Spleen (tissue), 11 donors: ENCODE data around the gene PRPF8. TPM values are rescaled to one million over a fixed set of nuclear protein-coding genes. Genes with fewer than 3 reads are reported as not detected.

Source experiments
- DNase-seq: peaks from one replicate; pipeline ENCODE4 v3.0.0-alpha.2; 2020
- H3K27ac ChIP-seq, 8 donors: fragments of 200-600 bp; sonication (generic) in 7 of 8; 1 replicate in 4 of 8; 2 replicates in 4 of 8; pipeline versions ENCODE4 v1.5.0 to v1.8.0; 2016 to 2021; ENCODE audit warnings: inconsistent platforms in 4 of 8, mild to moderate bottlenecking in 4 of 8, moderate library complexity in 1 of 8
- H3K27me3 ChIP-seq, 7 donors: fragments of 200-600 bp; sonication (generic) in 6 of 7; replicated peaks in 1 of 7; 1 replicate in 4 of 7; 2 replicates in 3 of 7; pipeline versions ENCODE4 v1.5.0 to v1.8.0; 2016 to 2021; ENCODE audit warnings: inconsistent platforms in 3 of 7, mild to moderate bottlenecking in 1 of 7
- H3K36me3 ChIP-seq, 6 donors: fragments of 200-600 bp; sonication (generic) in 5 of 6; 1 replicate in 4 of 6; 2 replicates in 2 of 6; pipeline versions ENCODE4 v1.5.0 to v1.8.0; 2016 to 2021; ENCODE audit warnings: inconsistent platforms in 2 of 6
- H3K4me1 ChIP-seq, 6 donors: fragments of 200-600 bp; sonication (generic) in 5 of 6; 1 replicate in 3 of 6; 2 replicates in 3 of 6; pipeline versions ENCODE4 v1.5.0 to v1.8.0; 2016 to 2021; ENCODE audit warnings: inconsistent platforms in 3 of 6
- H3K4me3 ChIP-seq, 8 donors: fragments of 200-600 bp; sonication (generic) in 7 of 8; 1 replicate in 4 of 8; 2 replicates in 4 of 8; pipeline versions ENCODE4 v1.5.0 to v1.8.0; 2016 to 2021; ENCODE audit warnings: inconsistent platforms in 4 of 8, mild to moderate bottlenecking in 4 of 8, moderate library complexity in 2 of 8
- H3K9me3 ChIP-seq, 8 donors: fragments of 200-600 bp; sonication (generic) in 7 of 8; 1 replicate in 4 of 8; 2 replicates in 4 of 8; pipeline versions ENCODE4 v1.5.0 to v1.8.0; 2016 to 2021; ENCODE audit warnings: inconsistent platforms in 4 of 8
- POLR2A ChIP-seq, 3 donors: fragments of 450-650 bp; IDR thresholded peaks; one replicate each; pipeline ENCODE4 v1.5.1; 2017; ENCODE audit warnings: antibody characterized with exemption in 3 of 3, mild to moderate bottlenecking in 1 of 3
- POLR2AphosphoS5 ChIP-seq, 3 donors: sonication (generic); formaldehyde crosslinking; IDR thresholded peaks; one replicate each; pipeline ENCODE4 v1.5.1; 2017; ENCODE audit warnings: antibody characterized with exemption in 3 of 3
- WGBS, 5 donors: extraction: QIAGEN DNeasy Blood & Tissue Kit in 3 of 5; methylation state at CpG; one replicate each; pipeline versions ENCODE4 v1.1.5 to v1.1.7; 2013 to 2018; 5-methylcytosine and 5-hydroxymethylcytosine counted together
- intact Hi-C: fragments of 100-400 bp; cut with DNase I; formaldehyde crosslinking; loops from one replicate; pipeline ENCODE4 v1.15.0; 2023; ENCODE audit warnings: low total_unique reads
- polyA plus RNA-seq, 3 donors: library from polyadenylated mRNA; stranded (reverse); fragments of 200-250 nt; gene quantifications; one replicate each; pipeline ENCODE4 v1.2.1, GENCODE V29; 2013
- total RNA-seq, 7 donors: library from RNA; depleted of rRNA in 3 of 7; stranded (reverse); fragments of >200 nt in 3 of 7; fragmentation: NEBNext Ultra II Directional in 4 of 7; extraction: Animal tissue kit (Norgen Biotek cat#: 25700) in 4 of 7; gene quantifications; one replicate each; pipeline versions ENCODE4 v1.1.0 to v1.2.1, GENCODE V29; 2016 to 2021
- TF ChIP-seq, protein P1 (sequence below), 11 experiments: fragments of 200-600 bp in 7 of 11; fragments of 450-650 bp in 4 of 11; sonication (generic) in 4 of 11; IDR thresholded peaks in 8 of 11; conservative IDR thresholded peaks in 3 of 11; 1 replicate in 7 of 11; 2 replicates in 4 of 11; pipeline versions ENCODE4 v1.4.0 to v1.8.0; 2016 to 2021; ENCODE audit warnings: antibody characterized with exemption in 11 of 11, inconsistent platforms in 4 of 11, mild to moderate bottlenecking in 1 of 11
- donor health status: healthy with polysubstance abuse.
- donor health status: DM: no; HTN: no; CAD: no; lungs with moderate emphysema.
- donor health status: DM: no; HTN: no; CAD: no.
- donor health status: Bipolar disorder and iron deficiency.
- donor health status: healthy.
- donor health status: DM: no; HTN: no; CAD: no.
- donor health status: DM: yes; HTN: yes; CAD: no.

PRPF8 gene
- total and polyA plus RNA-seq, 10 donors: 67.2 to 320 (median 239) TPM

DNA sequence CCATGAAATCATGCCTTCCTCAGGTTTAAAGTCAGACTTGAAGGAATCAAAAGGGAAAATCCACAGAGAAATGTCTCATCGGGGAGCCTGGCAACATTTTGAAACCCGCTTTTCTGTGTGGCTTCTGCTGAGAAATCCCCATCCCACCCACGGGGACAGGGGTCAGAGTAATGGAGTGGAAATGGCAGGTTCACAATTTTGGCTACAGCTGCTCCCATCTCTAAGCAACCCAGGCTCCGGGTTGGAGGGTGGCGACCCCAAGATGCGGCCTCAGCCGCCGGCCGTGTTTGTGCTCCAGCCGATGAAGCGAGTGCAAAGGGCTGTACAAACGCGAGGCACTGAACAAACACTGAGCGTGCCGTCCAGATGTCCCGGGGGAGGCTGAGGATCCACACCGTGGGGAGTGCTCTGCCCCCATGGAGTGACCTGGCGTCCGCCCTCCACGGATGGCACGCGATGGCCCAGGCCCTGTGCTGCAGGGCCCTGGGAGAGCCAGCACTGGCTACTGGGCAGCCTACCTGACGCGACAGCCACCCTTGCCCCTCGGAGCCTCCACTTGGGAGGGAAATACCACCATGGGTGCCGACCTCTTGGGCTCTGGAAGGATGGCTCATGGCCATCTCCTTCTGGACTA is 78.2 kb downstream of the PRPF8 start:
- no peak for DNase-seq
- H3K27me3 ChIP-seq: no peaks in the 10 kb centered on the region
- H3K36me3 ChIP-seq: peaks cover 0 to 87% (median 7%) of the 10 kb centered on the region in 6 donors
- peak overlapping the region; percentile 51 to 90 (median 82) for H3K27ac ChIP-seq
- 60 to 84% (median 81%) methylated on average over 3 to 26 of the region's 26 CpGs for WGBS, 5 donors
- H3K4me3 ChIP-seq: peak overlapping the region in 1 of 8 donors; percentile 15
- intact Hi-C loops: no loop called here
- H3K9me3 ChIP-seq: peaks cover 0 to 7% (median 2%) of the 10 kb centered on the region in 8 donors
- H3K4me1 ChIP-seq: peaks cover 17 to 72% (median 40%) of the 10 kb centered on the region in 6 donors
- TF ChIP-seq, protein P1, sequence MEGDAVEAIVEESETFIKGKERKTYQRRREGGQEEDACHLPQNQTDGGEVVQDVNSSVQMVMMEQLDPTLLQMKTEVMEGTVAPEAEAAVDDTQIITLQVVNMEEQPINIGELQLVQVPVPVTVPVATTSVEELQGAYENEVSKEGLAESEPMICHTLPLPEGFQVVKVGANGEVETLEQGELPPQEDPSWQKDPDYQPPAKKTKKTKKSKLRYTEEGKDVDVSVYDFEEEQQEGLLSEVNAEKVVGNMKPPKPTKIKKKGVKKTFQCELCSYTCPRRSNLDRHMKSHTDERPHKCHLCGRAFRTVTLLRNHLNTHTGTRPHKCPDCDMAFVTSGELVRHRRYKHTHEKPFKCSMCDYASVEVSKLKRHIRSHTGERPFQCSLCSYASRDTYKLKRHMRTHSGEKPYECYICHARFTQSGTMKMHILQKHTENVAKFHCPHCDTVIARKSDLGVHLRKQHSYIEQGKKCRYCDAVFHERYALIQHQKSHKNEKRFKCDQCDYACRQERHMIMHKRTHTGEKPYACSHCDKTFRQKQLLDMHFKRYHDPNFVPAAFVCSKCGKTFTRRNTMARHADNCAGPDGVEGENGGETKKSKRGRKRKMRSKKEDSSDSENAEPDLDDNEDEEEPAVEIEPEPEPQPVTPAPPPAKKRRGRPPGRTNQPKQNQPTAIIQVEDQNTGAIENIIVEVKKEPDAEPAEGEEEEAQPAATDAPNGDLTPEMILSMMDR (IDR thresholded peaks at IDR 0.05 in 8 of 11, conservative IDR thresholded peaks at IDR 0.05 in 3 of 11): no peak
- TF ChIP-seq POLR2A (IDR thresholded peaks at IDR 0.05): no peak
- peak in 2 of 3 donors; percentile 34 to 72 for TF ChIP-seq POLR2AphosphoS5 (IDR thresholded peaks at IDR 0.05)

DNA sequence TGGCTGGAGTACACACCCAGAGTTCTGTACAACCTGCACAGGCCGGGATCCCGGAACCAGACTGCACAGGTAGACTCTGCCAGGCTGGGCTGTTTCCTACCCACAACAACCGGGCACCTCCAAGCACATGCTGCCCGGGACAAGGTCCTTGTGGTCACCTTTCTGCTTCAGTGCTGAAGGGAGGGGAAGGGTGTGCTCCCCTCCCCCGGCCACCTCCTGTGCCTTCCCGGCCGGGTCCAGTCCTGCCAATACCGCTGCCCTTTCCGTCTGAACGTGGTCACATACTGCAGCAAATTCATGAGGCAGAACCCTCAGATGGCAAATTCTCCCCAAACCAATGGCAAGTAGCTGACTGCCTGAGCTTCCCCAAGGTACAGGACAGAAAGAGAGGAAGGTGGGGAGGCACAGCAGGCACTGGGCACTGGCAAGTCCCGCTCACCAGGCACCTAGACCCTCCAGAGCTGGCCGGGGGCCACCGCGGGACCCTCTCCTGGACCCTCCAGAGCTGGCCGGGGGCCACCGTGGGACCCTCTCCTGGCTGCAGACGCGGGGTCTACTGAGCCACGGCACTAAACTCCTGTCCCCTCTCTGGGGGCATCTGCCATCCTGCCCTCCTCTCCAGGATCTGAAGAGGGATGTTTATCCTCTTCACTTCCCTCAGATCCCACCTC is 78.9 kb downstream of the PRPF8 start:
- H3K27ac ChIP-seq: peak overlapping the region; percentile 64 to 90 (median 82)
- H3K9me3 ChIP-seq: peaks cover 0 to 7% (median 2%) of the 10 kb centered on the region in 8 donors
- H3K36me3 ChIP-seq: peaks cover 0 to 81% (median 4%) of the 10 kb centered on the region in 6 donors
- peaks cover 17 to 66% (median 34%) of the 10 kb centered on the region in 6 donors for H3K4me1 ChIP-seq
- H3K4me3 ChIP-seq: peak overlapping the region in 1 of 8 donors; percentile 58
- DNase-seq: no peak
- no peaks in the 10 kb centered on the region for H3K27me3 ChIP-seq
- intact Hi-C loops: no loop called here
- TF ChIP-seq, protein P1 (IDR thresholded peaks at IDR 0.05 in 8 of 11, conservative IDR thresholded peaks at IDR 0.05 in 3 of 11): no peak
- TF ChIP-seq POLR2AphosphoS5 (IDR thresholded peaks at IDR 0.05) (no peak), POLR2A (IDR thresholded peaks at IDR 0.05) (no peak)
- 75 to 86% (median 79%) methylated on average over 16 to 19 of the region's 19 CpGs for WGBS, 5 donors

DNA sequence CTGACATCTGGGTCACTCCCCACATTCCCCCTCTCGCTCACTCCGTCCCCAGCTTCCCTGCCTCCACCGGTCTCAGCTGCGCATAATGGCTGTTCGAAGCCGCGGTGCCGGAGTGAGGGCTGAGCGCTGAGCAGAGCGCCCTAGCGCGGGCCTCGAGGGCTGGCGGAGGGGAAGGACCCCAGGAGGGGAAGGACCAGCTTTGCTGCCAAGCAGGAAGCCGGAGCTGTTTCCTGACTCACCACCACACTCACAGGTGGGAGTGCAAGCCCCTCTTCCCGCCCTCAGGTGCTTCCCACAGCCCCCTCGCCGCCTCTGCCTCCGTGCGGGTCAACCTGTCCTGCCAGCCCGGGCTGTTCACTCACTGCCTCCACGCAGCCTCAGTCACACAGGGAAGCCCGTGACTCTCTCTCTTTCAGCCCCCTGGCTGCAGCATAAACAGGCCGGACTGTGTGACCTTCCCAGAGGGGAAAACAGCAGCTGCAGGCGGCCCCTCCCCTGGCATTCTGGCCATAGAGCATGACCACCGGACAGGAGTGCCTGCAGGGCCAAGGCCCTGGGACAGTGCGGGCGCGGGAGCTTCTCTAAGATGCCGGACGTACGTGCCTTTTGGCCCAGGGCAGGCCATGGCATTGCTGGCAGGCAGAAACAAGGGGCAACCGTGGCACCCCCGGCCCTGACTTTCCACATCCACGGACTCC is 79.7 kb downstream of the PRPF8 start:
- Histone ChIP-seq H3K36me3 (peaks cover 0 to 73% (median 3%) of the 10 kb centered on the region in 6 donors), H3K4me1 (peaks cover 17 to 62% (median 33%) of the 10 kb centered on the region in 6 donors), H3K27ac (peak overlapping the region; percentile 64 to 90 (median 82)), H3K27me3 (no peaks in the 10 kb centered on the region), H3K9me3 (peaks cover 0 to 7% (median 2%) of the 10 kb centered on the region in 8 donors), H3K4me3 (peak overlapping the region in 5 of 8 donors; percentile 0 to 58 (median 28))
- WGBS, 5 donors: 32 to 51% (median 39%) methylated on average over 23 to 35 of the region's 35 CpGs
- TF ChIP-seq POLR2A (IDR thresholded peaks at IDR 0.05) (peak in 1 of 3 donors; percentile 54), POLR2AphosphoS5 (IDR thresholded peaks at IDR 0.05) (peak; percentile 77 to 91 (median 79))
- TF ChIP-seq, protein P1 (IDR thresholded peaks at IDR 0.05 in 8 of 11, conservative IDR thresholded peaks at IDR 0.05 in 3 of 11): peak in 4 of 11 experiments; percentile 15 to 57 (median 22)
- peak; percentile 86 for DNase-seq
- intact Hi-C loops: no loop called here
